ENCODE results near the gene CARMIL1. TPM values are rescaled to one million over a fixed set of nuclear protein-coding genes. Genes with fewer than 3 reads are reported as not detected.

CARMIL1 gene
- total and polyA plus RNA-seq, 10 of the 15 experiments (the other 5 are each of a cell fraction or from before 2014, with no cell fraction given), result 6.4 to 18.1 (median 10.3) TPM

- POLR2A ChIA-PET, result interaction anchor here (0.7 kb wide), 1 partner anchor 213 kb away, joined by 3 read pairs; no protein-coding TSS in a partner anchor
- no TSS peak for BruUV-seq (replicated peaks)
- RAD21 ChIA-PET (ENCODE audit: unreplicated experiment), result interaction anchor here (0.6 to 6.9 kb wide), 17 partner anchors 9 to 279 kb away, joined by 3 to 219 read pairs (median 6); no protein-coding TSS in a partner anchor
Measured at GRCh38 chr6:25277857-25278256, 1.3 kb upstream of the CARMIL1 start.

More at GRCh38 chr6:25277857-25278256, 1.3 kb upstream of the CARMIL1 start:
- TF ChIP-seq ELK1 (IDR thresholded peaks at IDR 0.05; ENCODE audit: low read depth, low read length), result no peak
- TF ChIP-seq POLR2AphosphoS2 (IDR thresholded peaks at IDR 0.05; ENCODE audit: low read depth, low read length), result no peak
- no peak for TF ChIP-seq JUNB (IDR thresholded peaks at IDR 0.05)
- no peak for TF ChIP-seq ZBTB11 (CRISPR knock-in tag; IDR thresholded peaks at IDR 0.05)
- TF ChIP-seq IKZF1 (conservative IDR thresholded peaks at IDR 0.05), result no peak
- Histone ChIP-seq H3K79me2 (ENCODE audit: control insufficient read depth, insufficient read depth, low read length) (peaks cover 8% of the 10 kb centered on the region), H3K4me1 (ENCODE audit: control insufficient read depth, insufficient read depth, low read length) (0 out of 2 replicates have a peak, but pooled peaks cover 5% of the 10 kb centered on the region), H3K9me3 (replicated peaks; ENCODE audit: control insufficient read depth, insufficient read depth, low read length) (no peaks in the 10 kb centered on the region), H3K4me3 (no peak overlapping the region), H3K27me3 (replicated peaks in 1 of 2; ENCODE audit: control insufficient read depth in 2 of 2, insufficient read depth in 2 of 2, low read length in 1 of 2) (no peaks in the 10 kb centered on the region), H3K36me3 (ENCODE audit: control insufficient read depth in 2 of 2, insufficient read depth in 2 of 2, low read length in 1 of 2) (no peaks in the 10 kb centered on the region), H2AFZ (ENCODE audit: control insufficient read depth, low read depth, low read length) (0 out of 2 replicates have a peak overlapping the region, but pooled peaks have one; percentile 93), H3K4me2 (ENCODE audit: control insufficient read depth, insufficient read depth) (peak overlapping the region; percentile 64; the same call in 1 of the 2 replicates), H3K9ac (ENCODE audit: control insufficient read depth, insufficient read depth, low read length) (no peak overlapping the region), H4K20me1 (ENCODE audit: control insufficient read depth, insufficient read depth) (no peaks in the 10 kb centered on the region), H3K27ac (ENCODE audit: control insufficient read depth, insufficient read depth) (no peak overlapping the region)
- intact Hi-C loops (cut with micrococcal nuclease; ENCODE audit: unreplicated experiment), result loop anchor here (1.0 kb wide), 1 partner anchor 212 kb away; no protein-coding TSS in a partner anchor
- no peak for ATAC-seq
- no peak for FAIRE-seq
- in situ Hi-C loops (cut with MboI), result no loop called here
- CTCF ChIA-PET, result interaction anchor here (0.6 to 13.8 kb wide), 30 partner anchors 12 to 287 kb away, joined by 3 to 362 read pairs (median 5); no protein-coding TSS in a partner anchor
- DNase-seq (ENCODE audit: low read depth, low spot score), result no peak
- 5% methylated on average over 1 of the region's 1 CpG for WGBS (ENCODE audit: insufficient coverage, insufficient replicate concordance, low lambda C conversion rate, missing lambda C conversion rate)
- SMC1A ChIA-PET (ENCODE audit: uncharacterized antibody, unreplicated experiment), result interaction anchor here (0.7 to 4.8 kb wide), 27 partner anchors 8 to 440 kb away, joined by 3 to 105 read pairs (median 4); no protein-coding TSS in a partner anchor
